Prostate gland (tissue), 2 donors: Measurements from ENCODE around the gene VCAM1.

Experiments used
- CTCF ChIP-seq, 4 experiments: fragments of 200-600 bp in 2 of 4; fragments of 450-650 bp in 2 of 4; sonication (generic) in 2 of 4; IDR thresholded peaks; 1 replicate in 3 of 4; 2 replicates in 1 of 4; pipeline ENCODE4 v1.5.1; 2016 to 2019; ENCODE audit warnings: antibody characterized with exemption in 4 of 4, mild to moderate bottlenecking in 2 of 4, moderate library complexity in 2 of 4
- POLR2A ChIP-seq: fragments of 450-650 bp; IDR thresholded peaks from one replicate; pipeline ENCODE4 v1.6.1; 2016; ENCODE audit warnings: antibody characterized with exemption, mild to moderate bottlenecking

DNA sequence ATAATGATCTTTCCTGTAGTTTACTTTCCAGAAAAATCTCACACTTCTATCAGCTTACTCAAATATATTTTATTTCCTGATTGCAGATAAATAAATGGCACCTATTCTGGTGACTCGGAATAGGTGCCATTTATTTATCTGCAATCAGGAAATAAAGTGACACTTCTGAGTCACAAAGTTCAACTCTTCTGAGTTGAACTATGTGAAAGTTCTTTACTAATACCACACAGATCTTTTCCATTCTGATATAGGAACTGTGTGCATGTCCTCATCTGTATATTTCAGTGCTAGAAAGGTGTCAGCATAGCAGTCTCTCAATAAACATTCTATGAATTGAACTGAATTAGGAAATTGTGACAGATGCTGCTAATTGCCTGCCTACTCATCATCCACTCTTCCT lies 4.9 kb upstream of the VCAM1 start:
- TF ChIP-seq CTCF (IDR thresholded peaks at IDR 0.05) (no peak), POLR2A (no peak)
